IMR-90 (cell line): Measurements from ENCODE around the gene LRRC61. TPM values are rescaled to one million over a fixed set of nuclear protein-coding genes. Genes with fewer than 3 reads are reported as not detected.

Experiments
- ATAC-seq: fragments of 200-7000 bp; cut with Tn5 transposase; 2 replicates; pipeline ENCODE4 v1.9.1; 2020; ENCODE audit warnings: low read depth, mild to moderate bottlenecking, moderate library complexity
- BruUV-seq: library from RNA; stranded (reverse); fragments of 400-500 nt; replicated peaks from 2 replicates; lab custom pipeline; 2021; lab: Mats Ljungman, UMichigan
- CTCF ChIA-PET: fragments of 300-600 bp; formaldehyde crosslinking; extraction: SDS; loops from one replicate; lab custom pipeline; 2021; ENCODE audit warnings: antibody characterized with exemption; lab: Yijun Ruan, JAX
- POLR2A ChIA-PET: fragments of 300-600 bp; sonication (Branson Sonifier 250); formaldehyde crosslinking; loops from one replicate; lab custom pipeline; 2022; ENCODE audit warnings: antibody characterized with exemption; ENCODE audit not compliant: unreplicated experiment; lab: Charles Lee
- DNase-seq: peaks from one replicate; pipeline ENCODE4 v3.0.0; 2013
- H2AFZ ChIP-seq: replicated peaks from 2 replicates; pipeline ENCODE3; 2013; ENCODE audit warnings: low read length, mild to moderate bottlenecking; ENCODE audit not compliant: poor library complexity
- H2AK5ac ChIP-seq: 2 replicates; pipeline ENCODE4 v1.6.1; 2013; ENCODE audit warnings: low read depth, low read length, inconsistent platforms
- H2AK9ac ChIP-seq: replicated peaks from 2 replicates; pipeline ENCODE3; 2013; ENCODE audit warnings: mild to moderate bottlenecking, low read depth, low read length, moderate library complexity; ENCODE audit not compliant: poor library complexity
- H2BK120ac ChIP-seq: 2 replicates; pipeline ENCODE4 v1.6.1; 2013; ENCODE audit warnings: low read depth, low read length, inconsistent platforms
- H2BK15ac ChIP-seq: 3 replicates; pipeline ENCODE4 v1.6.1; 2013; ENCODE audit warnings: low read depth, low read length, inconsistent platforms
- H2BK20ac ChIP-seq: 2 replicates; pipeline ENCODE4 v1.6.1; 2013; ENCODE audit warnings: low read depth, mild to moderate bottlenecking, inconsistent platforms, low read length, moderate library complexity
- H2BK5ac ChIP-seq: 2 replicates; pipeline ENCODE4 v1.6.1; 2013; ENCODE audit warnings: mild to moderate bottlenecking, low read depth, low read length, inconsistent platforms; ENCODE audit not compliant: poor library complexity, severe bottlenecking
- H3K14ac ChIP-seq: replicated peaks from 2 replicates; pipeline ENCODE4 v1.6.1; 2013; ENCODE audit warnings: low read depth, low read length, inconsistent platforms
- H3K18ac ChIP-seq: 2 replicates; pipeline ENCODE4 v1.6.1; 2013; ENCODE audit warnings: low read depth, low read length, control low read depth
- H3K23ac ChIP-seq: 2 replicates; pipeline ENCODE4 v1.6.1; 2013; ENCODE audit warnings: low read depth, low read length, inconsistent platforms
- H3K27ac ChIP-seq: 2 replicates; pipeline ENCODE4 v1.5.1; 2013; ENCODE audit warnings: mild to moderate bottlenecking, control low read depth, low read length; ENCODE audit not compliant: insufficient read depth
- H3K27me3 ChIP-seq: 2 replicates; pipeline ENCODE4 v1.6.1; 2013; ENCODE audit warnings: low read length; ENCODE audit not compliant: control insufficient read depth, insufficient read depth
- H3K36me3 ChIP-seq: 2 replicates; pipeline ENCODE4 v1.6.1; 2013; ENCODE audit warnings: low read length, mixed read lengths; ENCODE audit not compliant: control insufficient read depth, insufficient read depth
- H3K4ac ChIP-seq: 2 replicates; pipeline ENCODE4 v1.6.1; 2013; ENCODE audit warnings: low read depth, low read length, inconsistent platforms
- H3K4me1 ChIP-seq: 2 replicates; pipeline ENCODE4 v1.6.1; 2013; ENCODE audit warnings: low read length, mixed read lengths; ENCODE audit not compliant: control insufficient read depth, insufficient read depth
- H3K4me2 ChIP-seq: 2 replicates; pipeline ENCODE4 v1.6.1; 2013; ENCODE audit warnings: low read depth, mild to moderate bottlenecking, control low read depth, low read length, moderate library complexity
- H3K4me3 ChIP-seq: 2 replicates; pipeline ENCODE4 v1.5.1; 2013; ENCODE audit warnings: low read depth, mild to moderate bottlenecking, control low read depth, low read length, moderate library complexity; ENCODE audit not compliant: insufficient read depth
- H3K56ac ChIP-seq: 2 replicates; pipeline ENCODE4 v1.6.1; 2013; ENCODE audit warnings: low read length, inconsistent platforms; ENCODE audit not compliant: insufficient read depth; ENCODE audit errors: extremely low read depth
- H3K79me1 ChIP-seq, 2 experiments: 2 replicates each; pipeline ENCODE4 v1.6.1; 2013; ENCODE audit warnings: low read length in 2 of 2, inconsistent platforms in 1 of 2, low read depth in 1 of 2
- H3K9ac ChIP-seq: 2 replicates; pipeline ENCODE4 v1.6.1; 2013; ENCODE audit warnings: low read depth, low read length, control low read depth
- H3K9me1 ChIP-seq: 2 replicates; pipeline ENCODE4 v1.6.1; 2013; ENCODE audit warnings: low read length, inconsistent platforms; ENCODE audit not compliant: insufficient read depth
- H3K9me3 ChIP-seq: 2 replicates; pipeline ENCODE4 v1.6.1; 2013; ENCODE audit warnings: low read length; ENCODE audit not compliant: control insufficient read depth, insufficient read depth
- H4K20me1 ChIP-seq: 2 replicates; pipeline ENCODE4 v1.6.1; 2013; ENCODE audit warnings: low read length, inconsistent platforms; ENCODE audit not compliant: insufficient read depth
- H4K5ac ChIP-seq: 2 replicates; pipeline ENCODE4 v1.6.1; 2013; ENCODE audit warnings: mild to moderate bottlenecking, low read depth, low read length, control low read depth
- H4K8ac ChIP-seq, 2 experiments: 2 replicates each; pipeline ENCODE4 v1.6.1; 2013; ENCODE audit warnings: low read depth in 2 of 2, low read length in 2 of 2, control low read depth in 1 of 2, inconsistent platforms in 1 of 2
- H4K91ac ChIP-seq: 2 replicates; pipeline ENCODE4 v1.6.1; 2013; ENCODE audit warnings: low read depth, low read length, inconsistent platforms; ENCODE audit not compliant: insufficient read depth
- BHLHE40 ChIP-seq: fragments of 150-350 bp; IDR thresholded peaks from 2 replicates; pipeline ENCODE4 v1.6.1; 2016; ENCODE audit warnings: mild to moderate bottlenecking, low read depth, low read length
- CEBPB ChIP-seq: IDR thresholded peaks from 2 replicates; pipeline ENCODE4 v1.6.1; 2012; ENCODE audit warnings: low read depth, low read length, improper control_type of control experiment
- CHD1 ChIP-seq: IDR thresholded peaks from 2 replicates; pipeline ENCODE4 v1.6.1; 2012; ENCODE audit warnings: low read depth, low read length, improper control_type of control experiment
- ELK1 ChIP-seq: fragments of 150-350 bp; IDR thresholded peaks from 2 replicates; pipeline ENCODE4 v1.6.1; 2016; ENCODE audit warnings: low read depth, mild to moderate bottlenecking, low read length, moderate library complexity, borderline replicate concordance
- FOS ChIP-seq: fragments of 150-350 bp; IDR thresholded peaks from 2 replicates; pipeline ENCODE4 v1.6.1; 2016; ENCODE audit warnings: low read depth, low read length
- MAFK ChIP-seq: IDR thresholded peaks from 2 replicates; pipeline ENCODE4 v1.6.1; 2012; ENCODE audit warnings: low read depth, low read length, improper control_type of control experiment
- MAZ ChIP-seq: IDR thresholded peaks from 2 replicates; pipeline ENCODE4 v1.6.1; 2012; ENCODE audit warnings: low read depth, mild to moderate bottlenecking, low read length, improper control_type of control experiment, moderate library complexity, borderline replicate concordance
- MXI1 ChIP-seq: IDR thresholded peaks from 2 replicates; pipeline ENCODE4 v1.6.1; 2012; ENCODE audit warnings: low read depth, mild to moderate bottlenecking, low read length, moderate library complexity, borderline replicate concordance
- NFE2L2 ChIP-seq: fragments of 150-350 bp; IDR thresholded peaks from 2 replicates; pipeline ENCODE4 v1.6.1; 2016; ENCODE audit warnings: low read depth, mild to moderate bottlenecking, low read length
- POLR2A ChIP-seq: IDR thresholded peaks from 2 replicates; pipeline ENCODE4 v1.6.1; 2012; ENCODE audit warnings: mild to moderate bottlenecking, low read depth, low read length
- RAD21 ChIP-seq: IDR thresholded peaks from 2 replicates; pipeline ENCODE4 v1.6.1; 2012; ENCODE audit warnings: low read length, improper control_type of control experiment
- RCOR1 ChIP-seq: IDR thresholded peaks from 2 replicates; pipeline ENCODE4 v1.6.1; 2012; ENCODE audit warnings: mild to moderate bottlenecking, low read length, improper control_type of control experiment; ENCODE audit not compliant: insufficient replicate concordance
- RFX5 ChIP-seq: IDR thresholded peaks from 2 replicates; pipeline ENCODE4 v1.8.0; 2012; ENCODE audit warnings: low read depth, mild to moderate bottlenecking, low read length, moderate library complexity
- SMC3 ChIP-seq: fragments of 150-350 bp; IDR thresholded peaks from 2 replicates; pipeline ENCODE4 v1.6.1; 2016; ENCODE audit warnings: low read depth, mild to moderate bottlenecking, antibody characterized with exemption, low read length, moderate library complexity
- USF2 ChIP-seq: fragments of 150-350 bp; IDR thresholded peaks from 2 replicates; pipeline ENCODE4 v1.6.1; 2017; ENCODE audit warnings: mild to moderate bottlenecking, antibody characterized with exemption, low read length, low read depth
- WGBS, 2 experiments: methylation state at CpG; one replicate each; pipeline versions ENCODE4 v1.1.5 to v1.1.7; 2013; ENCODE audit warnings: missing lambda C conversion rate in 2 of 2; ENCODE audit not compliant: insufficient read length in 1 of 2; ENCODE audit errors: extremely low coverage in 2 of 2; 5-methylcytosine and 5-hydroxymethylcytosine counted together
- dilution Hi-C: fragments of 300-500 bp; cut with HindIII; formaldehyde crosslinking; loops from one replicate; pipeline ENCODE4 v1.14.3; 2018; ENCODE audit warnings: low sequenced_read_pairs; ENCODE audit not compliant: unreplicated experiment
- in situ Hi-C: fragments of 300-500 bp; cut with MboI; formaldehyde crosslinking; loops from 3 replicates; pipeline ENCODE4 v1.14.3; 2019; ENCODE audit warnings: low sequenced_read_pairs, inconsistent platforms, mixed read lengths
- intact Hi-C: fragments of 100-400 bp; cut with micrococcal nuclease; formaldehyde crosslinking; loops from 2 replicates; pipeline ENCODE4 v1.10.0; 2022
- polyA plus RNA-seq, 3 experiments: library from polyadenylated mRNA; depleted of rRNA; stranded (reverse); fragments of >200 nt; gene quantifications; 2 replicates each; pipeline ENCODE4 v1.2.3, GENCODE V29; 2012; ENCODE audit warnings: low replicate concordance in 1 of 3
- total RNA-seq: library from RNA; depleted of rRNA; stranded (reverse); fragments of >200 nt; gene quantifications from 2 replicates; pipeline ENCODE4 v1.2.3, GENCODE V29; 2012
- TF ChIP-seq, protein P1 (sequence below): conservative IDR thresholded peaks from 2 replicates; pipeline ENCODE4 v1.5.1; 2012; ENCODE audit warnings: mild to moderate bottlenecking, low read depth, low read length, improper control_type of control experiment

The LRRC61 gene
- total and polyA plus RNA-seq, 2 of the 4 experiments (the other 2 are of a cell fraction): 0.07 TPM; not detected in 1

DNA sequence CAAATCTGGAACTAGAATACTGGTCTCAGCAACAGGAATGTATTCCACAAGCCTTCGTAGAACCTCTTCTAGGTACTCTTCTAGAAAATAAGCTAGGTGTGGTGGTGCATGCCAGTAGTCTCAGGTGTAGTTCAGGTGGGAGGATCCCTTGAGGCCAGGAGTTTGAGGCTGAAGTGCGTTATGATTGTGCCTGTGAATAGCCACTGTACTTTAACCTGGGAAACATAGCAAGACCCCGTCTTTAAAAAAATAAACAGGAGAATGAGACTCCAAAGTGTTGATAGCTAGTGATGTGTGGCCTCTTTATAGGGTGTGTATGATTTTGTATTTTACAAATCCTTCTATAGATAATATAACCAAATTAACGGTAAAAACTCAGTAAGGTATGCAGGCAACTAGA, 54.5 kb downstream of the LRRC61 start:
- TF ChIP-seq ELK1 (no peak), RCOR1 (no peak), USF2 (no peak), FOS (no peak), MAZ (no peak), MXI1 (no peak), NFE2L2 (no peak), BHLHE40 (no peak), POLR2A (no peak), RAD21 (no peak), CEBPB (no peak), RFX5 (no peak), MAFK (no peak), CHD1 (no peak), SMC3 (no peak)
- TF ChIP-seq, protein P1, sequence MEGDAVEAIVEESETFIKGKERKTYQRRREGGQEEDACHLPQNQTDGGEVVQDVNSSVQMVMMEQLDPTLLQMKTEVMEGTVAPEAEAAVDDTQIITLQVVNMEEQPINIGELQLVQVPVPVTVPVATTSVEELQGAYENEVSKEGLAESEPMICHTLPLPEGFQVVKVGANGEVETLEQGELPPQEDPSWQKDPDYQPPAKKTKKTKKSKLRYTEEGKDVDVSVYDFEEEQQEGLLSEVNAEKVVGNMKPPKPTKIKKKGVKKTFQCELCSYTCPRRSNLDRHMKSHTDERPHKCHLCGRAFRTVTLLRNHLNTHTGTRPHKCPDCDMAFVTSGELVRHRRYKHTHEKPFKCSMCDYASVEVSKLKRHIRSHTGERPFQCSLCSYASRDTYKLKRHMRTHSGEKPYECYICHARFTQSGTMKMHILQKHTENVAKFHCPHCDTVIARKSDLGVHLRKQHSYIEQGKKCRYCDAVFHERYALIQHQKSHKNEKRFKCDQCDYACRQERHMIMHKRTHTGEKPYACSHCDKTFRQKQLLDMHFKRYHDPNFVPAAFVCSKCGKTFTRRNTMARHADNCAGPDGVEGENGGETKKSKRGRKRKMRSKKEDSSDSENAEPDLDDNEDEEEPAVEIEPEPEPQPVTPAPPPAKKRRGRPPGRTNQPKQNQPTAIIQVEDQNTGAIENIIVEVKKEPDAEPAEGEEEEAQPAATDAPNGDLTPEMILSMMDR: no peak
- Histone ChIP-seq H3K27ac (no peak overlapping the region), H2AK9ac (no peak overlapping the region), H3K79me1 (peaks cover 32 to 52% of the 10 kb centered on the region in 2 experiments), H2BK15ac (no peak overlapping the region), H3K4me2 (no peak overlapping the region), H3K18ac (no peak overlapping the region), H3K36me3 (peaks cover 18% of the 10 kb centered on the region), H3K9ac (no peak overlapping the region), H3K4ac (no peak overlapping the region), H3K14ac (no peak overlapping the region), H3K4me1 (peaks cover 9% of the 10 kb centered on the region), H2AFZ (no peak overlapping the region), H2BK20ac (no peak overlapping the region), H2BK5ac (no peak overlapping the region), H3K4me3 (no peak overlapping the region), H3K9me1 (peaks cover 14% of the 10 kb centered on the region; the same call in 1 of the 2 replicates), H3K27me3 (no peaks in the 10 kb centered on the region), H4K91ac (no peak overlapping the region), H4K8ac (no peak overlapping the region), H3K56ac (no peak overlapping the region), H3K23ac (no peak overlapping the region), H3K9me3 (no peaks in the 10 kb centered on the region), H4K5ac (no peak overlapping the region), H2BK120ac (no peak overlapping the region), H4K20me1 (peaks cover 3% of the 10 kb centered on the region), H2AK5ac (no peak overlapping the region)
- intact Hi-C loops: loop anchor here (2.0 kb wide), 1 partner anchor 43 kb away; no protein-coding TSS in a partner anchor
- ATAC-seq: no peak
- DNase-seq: no peak
- in situ Hi-C loops: no loop called here
- dilution Hi-C loops: no loop called here
- no TSS peak for BruUV-seq
- ChIA-PET POLR2A (no interaction called here), CTCF (interaction anchor here (0.7 to 1.5 kb wide), 3 partner anchors 8 to 38 kb away, joined by 3 to 4 read pairs (median 3); no protein-coding TSS in a partner anchor)
- no CpG with 5 or more reads among the region's 4 CpGs for WGBS, 2 experiments
